Panc1 (cell line): ENCODE measurements around the gene AOC2.

Source experiments
- REST ChIP-seq, 2 experiments: IDR thresholded peaks; 2 replicates each; pipeline ENCODE4 v1.6.1; 2011 to 2012; ENCODE audit warnings: low read depth in 2 of 2, control low read depth in 1 of 2, low read length in 1 of 2, mild to moderate bottlenecking in 1 of 2, moderate library complexity in 1 of 2; ENCODE audit not compliant: insufficient read depth in 1 of 2
- TCF7L2 ChIP-seq: IDR thresholded peaks from 2 replicates; pipeline ENCODE4 v1.6.1; 2011; ENCODE audit warnings: mild to moderate bottlenecking, low read depth, low read length, inconsistent platforms
- TF ChIP-seq, protein P1 (sequence below): fragments of 450-650 bp; IDR thresholded peaks from 2 replicates; pipeline ENCODE4 v1.5.1; 2017; ENCODE audit warnings: mild to moderate bottlenecking

DNA sequence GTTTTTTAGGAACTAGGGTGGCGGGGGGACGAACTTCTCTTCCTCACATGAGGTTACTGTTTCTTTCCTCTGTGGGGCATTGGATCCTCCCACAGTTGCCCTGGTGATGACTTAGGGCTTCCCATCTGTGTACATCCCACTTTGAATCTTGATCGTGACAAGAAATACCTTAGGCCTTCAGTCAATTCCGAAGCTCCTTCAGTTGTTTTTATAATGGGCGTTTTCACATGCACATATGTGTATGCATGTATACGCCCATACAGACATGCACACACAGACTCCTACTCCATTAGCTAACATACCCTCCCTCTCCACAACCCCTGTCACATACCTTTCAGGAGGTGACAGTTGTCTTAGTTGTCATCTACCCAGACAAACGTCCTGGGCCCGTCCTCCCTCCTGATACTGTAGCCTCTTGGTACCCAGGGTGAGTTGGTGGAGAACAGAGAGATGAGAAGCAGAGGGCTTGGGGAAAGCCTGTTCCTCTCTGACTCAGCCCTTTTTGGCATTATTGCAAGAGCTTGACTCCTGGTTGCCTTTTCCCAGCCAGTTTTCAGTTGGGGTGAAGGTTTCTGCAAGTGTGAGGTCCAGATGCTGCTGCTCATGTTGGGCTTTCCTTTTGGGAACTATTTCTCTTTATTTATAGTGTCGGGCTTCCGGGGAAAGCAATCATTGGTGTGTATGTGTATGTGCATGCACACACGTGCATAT lies 2.2 kb upstream of the AOC2 start:
- TF ChIP-seq, protein P1, sequence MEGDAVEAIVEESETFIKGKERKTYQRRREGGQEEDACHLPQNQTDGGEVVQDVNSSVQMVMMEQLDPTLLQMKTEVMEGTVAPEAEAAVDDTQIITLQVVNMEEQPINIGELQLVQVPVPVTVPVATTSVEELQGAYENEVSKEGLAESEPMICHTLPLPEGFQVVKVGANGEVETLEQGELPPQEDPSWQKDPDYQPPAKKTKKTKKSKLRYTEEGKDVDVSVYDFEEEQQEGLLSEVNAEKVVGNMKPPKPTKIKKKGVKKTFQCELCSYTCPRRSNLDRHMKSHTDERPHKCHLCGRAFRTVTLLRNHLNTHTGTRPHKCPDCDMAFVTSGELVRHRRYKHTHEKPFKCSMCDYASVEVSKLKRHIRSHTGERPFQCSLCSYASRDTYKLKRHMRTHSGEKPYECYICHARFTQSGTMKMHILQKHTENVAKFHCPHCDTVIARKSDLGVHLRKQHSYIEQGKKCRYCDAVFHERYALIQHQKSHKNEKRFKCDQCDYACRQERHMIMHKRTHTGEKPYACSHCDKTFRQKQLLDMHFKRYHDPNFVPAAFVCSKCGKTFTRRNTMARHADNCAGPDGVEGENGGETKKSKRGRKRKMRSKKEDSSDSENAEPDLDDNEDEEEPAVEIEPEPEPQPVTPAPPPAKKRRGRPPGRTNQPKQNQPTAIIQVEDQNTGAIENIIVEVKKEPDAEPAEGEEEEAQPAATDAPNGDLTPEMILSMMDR: no peak
- no peak for TF ChIP-seq TCF7L2
- TF ChIP-seq REST (IDR thresholded peaks at IDR 0.05; ENCODE audit: insufficient read depth in 1 of 2, low read depth in 2 of 2, low read length in 1 of 2): no peak
